Uterus (tissue), 2 donors: Measurements from ENCODE around the gene ID2.

ENCODE experiments used
- POLR2A ChIP-seq, 2 donors: fragments of 450-650 bp; IDR thresholded peaks; one replicate each; pipeline ENCODE4 v1.6.1; 2016; ENCODE audit warnings: antibody characterized with exemption in 2 of 2, mild to moderate bottlenecking in 1 of 2, moderate library complexity in 1 of 2
- TF ChIP-seq, protein P1 (sequence below), 4 experiments: fragments of 200-600 bp in 2 of 4; fragments of 450-650 bp in 2 of 4; sonication (generic) in 2 of 4; IDR thresholded peaks; one replicate each; pipeline ENCODE4 v1.5.1; 2016 to 2019; ENCODE audit warnings: antibody characterized with exemption in 4 of 4, mild to moderate bottlenecking in 2 of 4, moderate library complexity in 1 of 4

DNA sequence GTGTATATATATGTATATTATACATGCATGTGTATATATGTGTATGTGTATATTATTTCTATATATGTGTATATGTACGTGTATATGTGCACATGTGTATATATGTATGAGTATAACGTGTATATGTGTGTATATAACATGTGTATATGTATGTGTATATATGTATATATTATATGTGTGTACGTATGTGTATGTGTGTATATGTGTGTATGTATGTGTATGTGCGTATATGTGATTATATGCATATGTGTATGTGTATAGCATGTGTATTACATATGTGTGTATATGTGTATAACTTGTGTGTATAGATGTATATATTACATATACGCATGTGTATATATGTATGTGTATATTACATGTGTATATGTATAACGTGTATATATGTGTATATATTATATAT, 32.1 kb upstream of the ID2 start:
- no peak for TF ChIP-seq POLR2A (IDR thresholded peaks at IDR 0.05)
- TF ChIP-seq, protein P1, sequence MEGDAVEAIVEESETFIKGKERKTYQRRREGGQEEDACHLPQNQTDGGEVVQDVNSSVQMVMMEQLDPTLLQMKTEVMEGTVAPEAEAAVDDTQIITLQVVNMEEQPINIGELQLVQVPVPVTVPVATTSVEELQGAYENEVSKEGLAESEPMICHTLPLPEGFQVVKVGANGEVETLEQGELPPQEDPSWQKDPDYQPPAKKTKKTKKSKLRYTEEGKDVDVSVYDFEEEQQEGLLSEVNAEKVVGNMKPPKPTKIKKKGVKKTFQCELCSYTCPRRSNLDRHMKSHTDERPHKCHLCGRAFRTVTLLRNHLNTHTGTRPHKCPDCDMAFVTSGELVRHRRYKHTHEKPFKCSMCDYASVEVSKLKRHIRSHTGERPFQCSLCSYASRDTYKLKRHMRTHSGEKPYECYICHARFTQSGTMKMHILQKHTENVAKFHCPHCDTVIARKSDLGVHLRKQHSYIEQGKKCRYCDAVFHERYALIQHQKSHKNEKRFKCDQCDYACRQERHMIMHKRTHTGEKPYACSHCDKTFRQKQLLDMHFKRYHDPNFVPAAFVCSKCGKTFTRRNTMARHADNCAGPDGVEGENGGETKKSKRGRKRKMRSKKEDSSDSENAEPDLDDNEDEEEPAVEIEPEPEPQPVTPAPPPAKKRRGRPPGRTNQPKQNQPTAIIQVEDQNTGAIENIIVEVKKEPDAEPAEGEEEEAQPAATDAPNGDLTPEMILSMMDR (IDR thresholded peaks at IDR 0.05): no peak
